Middle frontal gyrus (tissue), 1 donor: Measurements from ENCODE around the gene PCDHA6.
"Not testable (repeated sequence)": the region's sequence is repeated elsewhere in the genome, so short reads cannot be mapped to it uniquely, and the experiment has no call there.

Experiments used
- DNase-seq: peaks from one replicate; pipeline ENCODE4 v3.0.0-alpha.2; 2015; ENCODE audit warnings: low spot score; ENCODE audit errors: extremely low spot score

Gene PCDHA6

GRCh38 chr5:140827704-140828361, at the start of gene PCDHA6:
Gene PCDHA6 (plus strand): TSS chr5:140827960. CDS start chr5:140828092, 132 bp downstream.
- no peak for DNase-seq

GRCh38 chr5:140780512-140780911, 47.2 kb upstream of the PCDHA6 start:
- no peak for DNase-seq

GRCh38 chr5:140785905-140786686, 41.7 kb upstream of the PCDHA6 start, which contains the start of gene PCDHA1:
Gene PCDHA1 (plus strand): TSS chr5:140786140.
- DNase-seq = no peak

- DNase-seq = not testable (repeated sequence)
Measured at GRCh38 chr5:140787422-140787821, 40.3 kb upstream of the PCDHA6 start.

- DNase-seq = not testable (repeated sequence)
Measured at GRCh38 chr5:140787849-140788504, 39.8 kb upstream of the PCDHA6 start.

GRCh38 chr5:140791089-140791488, 36.7 kb upstream of the PCDHA6 start:
- no peak for DNase-seq

- DNase-seq = no peak
Measured at GRCh38 chr5:140794595-140795258, 33.0 kb upstream of the PCDHA6 start, which contains the start of gene PCDHA2. Gene PCDHA2 (plus strand): TSS chr5:140794852.

GRCh38 chr5:140795259-140795641, 32.5 kb upstream of the PCDHA6 start:
- DNase-seq = no peak

- not testable (repeated sequence) for DNase-seq
Measured at GRCh38 chr5:140796072-140796717, 31.6 kb upstream of the PCDHA6 start.

GRCh38 chr5:140796718-140797095, 31.1 kb upstream of the PCDHA6 start:
- no peak for DNase-seq

- DNase-seq = no peak
Measured at GRCh38 chr5:140800816-140801493, 26.8 kb upstream of the PCDHA6 start, which contains the start of gene PCDHA3. Gene PCDHA3 (plus strand): TSS chr5:140801057.

GRCh38 chr5:140801494-140801841, 26.3 kb upstream of the PCDHA6 start:
- DNase-seq = no peak

GRCh38 chr5:140802381-140802780, 25.4 kb upstream of the PCDHA6 start:
- DNase-seq = not testable (repeated sequence)

- no peak for DNase-seq
Measured at GRCh38 chr5:140802781-140803271, 24.9 kb upstream of the PCDHA6 start.

- no peak for DNase-seq
Measured at GRCh38 chr5:140806834-140807775, 20.7 kb upstream of the PCDHA6 start, which contains the start of gene PCDHA4. Gene PCDHA4 (plus strand): TSS chr5:140807068.

GRCh38 chr5:140808241-140808888, 19.4 kb upstream of the PCDHA6 start:
- DNase-seq = not testable (repeated sequence)

GRCh38 chr5:140808889-140809291, 18.9 kb upstream of the PCDHA6 start:
- no peak for DNase-seq
